Measurements from ENCODE around the gene PRXL2A. TPM values are rescaled to one million over a fixed set of nuclear protein-coding genes. Genes with fewer than 3 reads are reported as not detected.

Gene PRXL2A
- total RNA-seq, 2 donors from 2014 or later = 101 to 127 TPM

GRCh38 chr10:80373502-80373901 lies 34.8 kb upstream of the PRXL2A start:
- no peak for TF ChIP-seq CTCF (conservative IDR thresholded peaks at IDR 0.05)
- Histone ChIP-seq H3K9me3 (ENCODE audit: control insufficient read depth, low read length) (peaks cover under 1% of the 10 kb centered on the region), H3K4me3 (ENCODE audit: low read length) (no peak overlapping the region), H3K36me3 (ENCODE audit: control insufficient read depth, insufficient read depth, low read length) (no peaks in the 10 kb centered on the region), H3K9ac (ENCODE audit: extremely low read depth, low read length, poor library complexity, severe bottlenecking) (no peak overlapping the region), H3K4me1 (ENCODE audit: control insufficient read depth, insufficient read depth, low read length) (no peaks in the 10 kb centered on the region), H3K27me3 (ENCODE audit: control insufficient read depth, insufficient read depth, low read length, poor library complexity, severe bottlenecking) (no peaks in the 10 kb centered on the region), H3K27ac (ENCODE audit: low read depth, low read length) (no peak overlapping the region)
- H3K27ac Mint-ChIP-seq = no peak overlapping the region
- WGBS, 2 experiments (ENCODE audit: insufficient coverage in 1 of 2, insufficient read length in 1 of 2) = 80 to 84% methylated on average over 1 to 2 of the region's 2 CpGs
- peaks cover 9% of the 10 kb centered on the region for H3K9me3 Mint-ChIP-seq
- peaks cover 2% of the 10 kb centered on the region for H3K36me3 Mint-ChIP-seq (ENCODE audit: low read depth)
- no peaks in the 10 kb centered on the region for H3K4me1 Mint-ChIP-seq
- no peak for DNase-seq
- H3K27me3 Mint-ChIP-seq (ENCODE audit: insufficient read depth) = no peaks in the 10 kb centered on the region
- no peak overlapping the region for H3K4me3 Mint-ChIP-seq

GRCh38 chr10:80379701-80380100 lies 28.6 kb upstream of the PRXL2A start:
- Mint-ChIP-seq H3K4me3 (no peak overlapping the region), H3K27ac (no peak overlapping the region), H3K27me3 (ENCODE audit: insufficient read depth) (no peaks in the 10 kb centered on the region), H3K9me3 (no peaks in the 10 kb centered on the region), H3K4me1 (peaks cover 5% of the 10 kb centered on the region), H3K36me3 (ENCODE audit: low read depth) (no peaks in the 10 kb centered on the region)
- WGBS, 2 experiments (ENCODE audit: insufficient coverage in 1 of 2, insufficient read length in 1 of 2) = 95 to 97% methylated on average over 3 of the region's 3 CpGs
- H3K9me3 ChIP-seq (ENCODE audit: control insufficient read depth, low read length) = no peaks in the 10 kb centered on the region
- H3K9ac ChIP-seq (ENCODE audit: extremely low read depth, low read length, poor library complexity, severe bottlenecking) = no peak overlapping the region
- DNase-seq = no peak
- H3K4me3 ChIP-seq (ENCODE audit: low read length) = no peak overlapping the region
- no peaks in the 10 kb centered on the region for H3K27me3 ChIP-seq (ENCODE audit: control insufficient read depth, insufficient read depth, low read length, poor library complexity, severe bottlenecking)
- no peaks in the 10 kb centered on the region for H3K4me1 ChIP-seq (ENCODE audit: control insufficient read depth, insufficient read depth, low read length)
- TF ChIP-seq CTCF (conservative IDR thresholded peaks at IDR 0.05) = no peak
- H3K36me3 ChIP-seq (ENCODE audit: control insufficient read depth, insufficient read depth, low read length) = no peaks in the 10 kb centered on the region
- H3K27ac ChIP-seq (ENCODE audit: low read depth, low read length) = no peak overlapping the region

GRCh38 chr10:80380185-80380584 lies 28.2 kb upstream of the PRXL2A start:
- Histone ChIP-seq H3K4me3 (ENCODE audit: low read length) (no peak overlapping the region), H3K4me1 (ENCODE audit: control insufficient read depth, insufficient read depth, low read length) (no peaks in the 10 kb centered on the region), H3K9me3 (ENCODE audit: control insufficient read depth, low read length) (no peaks in the 10 kb centered on the region), H3K9ac (ENCODE audit: extremely low read depth, low read length, poor library complexity, severe bottlenecking) (no peak overlapping the region), H3K36me3 (ENCODE audit: control insufficient read depth, insufficient read depth, low read length) (no peaks in the 10 kb centered on the region), H3K27me3 (ENCODE audit: control insufficient read depth, insufficient read depth, low read length, poor library complexity, severe bottlenecking) (no peaks in the 10 kb centered on the region), H3K27ac (ENCODE audit: low read depth, low read length) (no peak overlapping the region)
- H3K4me1 Mint-ChIP-seq = peaks cover 5% of the 10 kb centered on the region
- 91 to 95% methylated on average over 3 to 4 of the region's 4 CpGs for WGBS, 2 experiments (ENCODE audit: insufficient coverage in 1 of 2, insufficient read length in 1 of 2)
- no peak for TF ChIP-seq CTCF (conservative IDR thresholded peaks at IDR 0.05)
- H3K36me3 Mint-ChIP-seq (ENCODE audit: low read depth) = no peaks in the 10 kb centered on the region
- H3K27ac Mint-ChIP-seq = no peak overlapping the region
- no peak for DNase-seq
- no peak overlapping the region for H3K4me3 Mint-ChIP-seq
- H3K9me3 Mint-ChIP-seq = no peaks in the 10 kb centered on the region
- no peaks in the 10 kb centered on the region for H3K27me3 Mint-ChIP-seq (ENCODE audit: insufficient read depth)
